ENCODE results near the gene OTUB1.
"Not testable (repeated sequence)": the region's sequence is repeated elsewhere in the genome, so short reads cannot be mapped to it uniquely, and the experiment has no call there.

OTUB1 gene

DNA sequence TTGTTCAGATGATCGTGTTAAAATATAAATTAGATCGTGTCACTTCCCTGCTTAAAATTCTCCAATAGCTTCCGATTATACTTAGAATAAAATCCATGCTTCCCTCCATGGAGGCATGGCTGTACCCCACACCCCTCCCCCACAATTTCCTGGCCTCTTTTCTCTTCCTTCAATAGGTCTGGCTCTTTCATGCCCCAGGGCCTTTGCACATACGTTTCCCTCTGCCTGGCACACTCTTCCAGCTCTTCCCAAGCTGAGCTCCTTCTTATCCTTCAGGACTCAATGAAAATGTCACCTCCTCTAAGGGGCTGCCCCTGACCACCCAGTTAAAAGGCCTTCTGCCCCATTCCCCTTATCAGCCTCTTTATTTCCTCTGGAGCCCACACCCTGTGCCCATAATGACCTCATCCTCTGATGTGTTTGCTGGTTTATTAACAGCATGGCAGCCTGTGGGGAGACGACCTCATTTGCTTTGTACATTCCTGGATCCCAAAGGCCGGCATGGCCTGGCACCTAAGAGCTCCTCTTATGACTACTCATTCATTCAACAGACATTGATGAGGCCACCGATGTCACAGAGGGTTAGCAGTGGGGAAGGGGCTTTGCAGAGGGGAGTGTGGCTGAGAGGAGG is 40.5 kb downstream of the OTUB1 start:
- DNase-seq = no peak

GRCh38 chr11:64027651-64028397 is 41.6 kb downstream of the OTUB1 start:
- DNase-seq = no peak

GRCh38 chr11:64028398-64029115 is 42.3 kb downstream of the OTUB1 start:
- DNase-seq = no peak

DNA sequence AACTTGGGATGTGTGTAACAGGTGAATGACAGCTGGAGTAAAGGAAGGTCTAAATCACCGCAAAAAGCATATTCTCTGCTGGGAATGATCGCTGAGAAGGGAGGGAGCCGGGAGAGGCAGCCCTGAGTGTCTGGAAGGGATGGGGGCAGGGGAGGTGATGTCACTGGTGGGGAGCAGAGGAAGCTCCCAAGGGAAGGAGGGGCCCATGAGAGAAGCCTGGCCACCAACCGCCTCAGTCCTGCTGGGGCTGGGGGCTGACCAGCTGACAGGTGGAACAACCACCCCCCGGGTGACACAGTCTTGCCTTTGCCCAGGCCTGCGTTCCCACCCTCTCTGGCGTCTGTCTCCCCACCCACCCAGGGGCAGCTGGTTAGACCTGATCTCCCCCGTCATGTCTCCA is 43.5 kb downstream of the OTUB1 start:
- DNase-seq = no peak

- DNase-seq = no peak
Measured at GRCh38 chr11:64031001-64031400, 44.8 kb downstream of the OTUB1 start.

DNA sequence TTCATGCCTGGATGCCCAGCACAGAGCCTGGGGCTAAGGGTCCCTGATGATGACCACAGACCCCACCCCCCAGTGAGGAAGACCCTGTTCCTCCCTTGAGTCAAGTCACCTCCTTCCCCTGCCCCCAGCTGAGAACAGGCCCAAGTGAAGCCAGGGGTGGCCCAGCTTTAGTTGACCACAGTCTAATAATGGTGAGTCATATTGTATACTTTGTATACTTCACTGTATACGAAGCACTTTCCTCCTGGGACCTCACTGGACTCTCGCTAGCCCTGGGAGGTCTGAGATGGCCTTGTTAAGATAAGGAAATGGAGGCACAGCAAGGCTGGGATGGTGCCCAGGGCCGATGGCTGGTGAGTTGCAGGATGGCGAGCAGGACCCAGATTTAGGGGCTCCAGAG is 45.8 kb downstream of the OTUB1 start:
- DNase-seq = no peak

DNA sequence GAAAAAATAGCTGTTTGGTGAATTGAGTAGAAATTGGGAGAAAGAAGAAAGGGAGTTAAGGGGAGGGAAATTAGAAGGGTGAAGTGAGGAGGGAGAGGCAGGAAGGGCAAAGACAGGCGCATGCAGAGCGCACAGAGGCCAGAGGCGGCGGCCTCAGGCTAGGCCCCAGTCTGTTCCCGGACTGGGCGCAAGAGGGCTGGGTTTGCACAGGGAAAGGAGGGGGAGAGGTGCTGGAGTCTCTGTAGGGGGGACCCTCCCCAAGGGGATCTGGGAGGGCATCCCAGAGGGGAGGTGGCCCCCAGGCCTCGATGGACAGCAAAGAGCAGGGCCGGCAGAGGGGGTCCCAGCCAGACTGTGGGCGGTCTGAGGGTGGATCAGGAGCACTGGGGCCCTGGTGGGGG is 48.2 kb downstream of the OTUB1 start:
- DNase-seq = no peak

DNA sequence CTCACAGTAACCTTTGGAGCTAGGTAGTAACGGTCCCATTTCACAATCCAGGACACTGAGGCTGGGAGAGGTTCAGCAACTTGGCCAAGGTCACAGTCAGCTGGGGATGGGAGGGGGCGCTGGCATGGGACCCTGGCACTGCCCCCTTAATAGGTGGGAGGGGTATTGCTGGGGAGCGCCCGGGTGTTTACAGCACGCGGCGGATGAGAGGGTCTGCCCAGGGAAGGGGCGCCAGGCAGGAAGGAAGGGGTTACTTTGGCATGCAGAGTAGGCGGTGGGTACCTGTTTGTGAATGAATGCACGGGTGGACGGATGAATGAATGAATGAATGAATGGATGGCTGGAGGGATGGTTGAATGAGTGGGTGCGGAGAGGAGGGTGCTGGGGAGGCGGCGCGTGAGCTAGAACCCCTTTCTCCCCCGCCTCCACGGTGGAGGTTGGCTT is 48.9 kb downstream of the OTUB1 start:
- no peak for DNase-seq

DNA sequence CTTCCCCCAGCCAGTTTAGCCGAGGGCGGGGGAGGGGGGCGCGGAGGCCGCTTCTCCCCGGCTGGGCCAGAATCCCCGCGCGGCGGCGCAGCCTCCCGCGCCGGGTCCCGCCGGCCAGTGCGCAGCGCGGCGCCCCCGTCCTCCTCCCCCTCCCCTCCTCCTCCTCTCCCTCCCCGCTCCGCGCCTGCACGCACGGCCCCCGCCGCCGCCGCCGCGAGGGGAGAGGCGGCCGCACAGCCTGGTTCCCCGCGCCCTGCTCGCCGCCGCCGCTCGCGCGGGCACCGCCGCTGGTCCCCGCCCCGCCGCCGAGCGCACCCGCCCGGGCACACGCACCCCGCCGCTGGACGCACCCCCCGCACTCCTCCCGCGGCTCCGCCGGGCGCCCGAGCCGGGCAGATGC is 49.3 kb downstream of the OTUB1 start, which contains the start of gene FLRT1:
FLRT1 (plus strand) TSS at position 356 of the 400 bp plus-strand sequence. CDS start 80,337 bp downstream, outside the sequence.
- no peak for DNase-seq

- DNase-seq = no peak
Measured at GRCh38 chr11:64036087-64037026, 50.1 kb downstream of the OTUB1 start.

DNA sequence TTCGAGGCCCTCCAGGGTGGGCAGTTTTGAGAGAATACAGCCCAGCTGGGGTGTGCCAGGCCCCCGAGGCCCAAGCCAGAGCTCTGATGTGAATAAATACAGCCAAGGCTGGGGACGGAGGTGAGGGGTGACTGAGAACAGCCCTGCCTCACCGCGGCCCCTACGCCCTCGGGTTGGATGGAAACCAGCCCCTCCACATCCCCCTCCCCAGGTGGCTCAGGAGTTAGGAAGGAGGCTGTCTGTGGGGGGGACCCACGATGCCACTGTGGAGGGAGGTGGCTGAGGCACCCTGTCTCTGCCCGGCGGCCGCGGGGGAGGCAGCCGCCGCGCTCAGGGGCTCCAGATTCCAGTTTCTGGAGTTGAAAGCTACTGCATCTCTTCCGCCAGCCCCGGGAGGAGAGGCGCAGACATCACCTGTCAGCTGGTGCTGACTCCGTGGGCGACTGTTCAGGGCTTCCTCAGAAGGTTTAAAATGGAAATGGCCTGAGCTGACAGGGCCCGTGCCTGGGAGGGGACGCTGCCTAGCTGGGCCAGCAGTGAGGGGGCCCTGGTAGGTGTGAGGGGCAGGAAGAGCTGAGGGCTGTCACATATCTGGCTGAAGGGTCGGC is 50.9 kb downstream of the OTUB1 start:
- DNase-seq = no peak

- DNase-seq = no peak
Measured at GRCh38 chr11:64038500-64038899, 52.3 kb downstream of the OTUB1 start.

GRCh38 chr11:64039012-64039665 is 52.9 kb downstream of the OTUB1 start:
- no peak for DNase-seq

DNA sequence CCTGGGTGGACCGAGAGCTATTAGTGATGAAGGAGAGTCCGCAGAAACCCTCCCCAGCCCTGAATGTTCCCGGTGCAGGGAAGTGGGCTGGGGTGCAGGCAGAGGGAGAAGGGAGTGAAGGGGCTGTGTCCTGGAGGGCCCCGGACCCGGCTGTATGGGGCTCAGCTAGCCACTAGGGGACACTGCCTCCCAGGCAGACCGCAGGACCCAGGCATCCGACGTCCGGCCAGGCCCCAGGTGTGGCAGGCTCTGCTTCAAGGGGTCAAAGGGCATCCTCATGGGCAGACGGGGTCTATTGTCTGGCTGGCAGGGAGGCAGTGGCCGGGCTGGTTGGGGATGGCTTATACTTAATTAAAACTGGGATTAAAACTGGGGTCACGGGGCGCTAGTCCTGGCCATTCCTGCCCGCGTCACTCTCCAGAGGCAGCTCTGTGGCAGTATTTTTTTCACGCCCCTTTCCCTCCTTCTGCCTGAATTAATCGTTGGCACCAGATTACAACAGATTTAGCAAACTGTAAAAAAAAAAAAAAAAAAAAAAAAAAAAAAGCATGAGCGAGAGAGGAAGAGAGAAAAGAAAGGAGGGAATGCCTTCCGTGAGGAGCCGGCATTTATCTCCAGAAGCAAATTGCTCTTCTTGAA is 54.6 kb downstream of the OTUB1 start:
- no peak for DNase-seq

GRCh38 chr11:64041846-64042245 is 55.6 kb downstream of the OTUB1 start:
- DNase-seq = no peak

DNA sequence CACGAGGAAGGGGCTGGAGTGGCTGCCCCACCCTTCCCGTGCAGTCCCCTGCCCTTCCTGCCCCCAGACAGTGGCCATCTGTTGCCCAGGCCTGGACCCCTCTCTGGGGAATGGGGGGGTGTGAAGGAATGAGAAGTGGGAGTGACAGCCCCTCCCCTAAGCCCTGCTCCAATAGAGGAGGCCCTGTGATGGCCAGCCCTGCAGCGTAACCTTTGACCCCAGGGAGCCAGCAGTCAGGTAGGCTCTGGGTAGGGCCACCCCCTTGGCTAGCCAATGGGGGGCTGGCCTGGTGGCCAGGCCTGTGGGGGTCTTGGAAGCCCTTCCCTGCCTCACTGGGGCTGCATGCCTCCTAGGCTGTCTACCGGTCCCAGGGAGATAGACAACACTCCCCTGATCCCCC is 56.1 kb downstream of the OTUB1 start:
- no peak for DNase-seq

DNA sequence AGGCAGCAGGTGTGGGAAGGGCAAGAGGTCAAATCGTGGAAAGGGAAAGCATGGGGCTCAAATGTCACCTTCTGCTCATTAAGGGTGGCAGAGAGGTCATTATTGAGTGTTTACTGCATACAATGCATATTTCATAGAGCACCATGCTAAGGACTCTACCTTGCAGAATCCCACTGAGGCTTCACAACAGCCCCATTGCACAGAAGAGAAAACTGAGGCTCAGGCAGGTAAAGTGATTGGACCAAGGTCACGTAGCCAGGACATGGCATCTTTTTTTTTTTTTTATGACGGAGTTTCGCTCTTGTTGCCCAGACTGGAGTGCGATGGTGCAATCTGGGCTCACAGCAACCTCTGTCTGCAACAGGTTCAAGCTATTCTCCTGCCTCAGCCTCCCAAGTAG is 57.3 kb downstream of the OTUB1 start:
- no peak for DNase-seq

- no peak for DNase-seq
Measured at GRCh38 chr11:64044730-64045393, 58.6 kb downstream of the OTUB1 start.

DNA sequence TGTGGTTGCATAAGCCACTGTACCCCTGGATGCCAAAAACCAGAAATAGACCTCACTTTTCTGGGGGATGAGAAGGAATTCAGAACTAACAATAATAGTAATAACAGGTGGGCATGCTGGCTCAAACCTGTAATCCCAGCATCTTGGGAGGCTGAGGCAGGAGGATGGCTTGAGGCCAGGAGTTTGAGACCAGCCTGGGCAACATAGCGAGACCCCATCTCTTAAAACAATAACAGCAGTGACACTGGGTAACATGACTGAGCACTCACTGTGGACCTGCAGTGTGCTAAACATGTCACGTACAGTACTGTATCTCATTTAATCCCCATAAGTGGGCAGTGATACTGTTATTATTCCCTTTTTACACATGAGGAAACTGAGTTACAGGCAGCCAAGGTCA is 59.5 kb downstream of the OTUB1 start:
- no peak for DNase-seq

GRCh38 chr11:64047373-64047772 is 61.1 kb downstream of the OTUB1 start:
- not testable (repeated sequence) for DNase-seq
